Ishikawa (cell line): ENCODE measurements around the gene ELF1.

Source experiments
- CEBPB ChIP-seq: IDR thresholded peaks from 2 replicates; pipeline ENCODE4 v1.6.1; 2012
- CREB1 ChIP-seq: IDR thresholded peaks from 2 replicates; pipeline ENCODE4 v1.6.1; 2012; ENCODE audit warnings: low read depth
- EP300 ChIP-seq: IDR thresholded peaks from 2 replicates; pipeline ENCODE4 v1.6.1; 2012; ENCODE audit warnings: borderline replicate concordance
- FOXM1 ChIP-seq: IDR thresholded peaks from 2 replicates; pipeline ENCODE4 v1.6.1; 2012; ENCODE audit warnings: low read depth, borderline replicate concordance
- MAX ChIP-seq: IDR thresholded peaks from 2 replicates; pipeline ENCODE4 v1.6.1; 2012
- RAD21 ChIP-seq: IDR thresholded peaks from 2 replicates; pipeline ENCODE4 v1.6.1; 2012; ENCODE audit warnings: low read depth
- TAF1 ChIP-seq: IDR thresholded peaks from 2 replicates; pipeline ENCODE4 v1.6.1; 2012; ENCODE audit warnings: low read depth, mild to moderate bottlenecking
- TCF12 ChIP-seq: IDR thresholded peaks from 2 replicates; pipeline ENCODE4 v1.6.1; 2012; ENCODE audit warnings: low read depth
- TEAD4 ChIP-seq: IDR thresholded peaks from 2 replicates; pipeline ENCODE4 v1.6.1; 2012
- YY1 ChIP-seq: IDR thresholded peaks from 2 replicates; pipeline ENCODE4 v1.6.1; 2012; ENCODE audit warnings: low read depth
- ZBTB7A ChIP-seq: IDR thresholded peaks from 2 replicates; pipeline ENCODE4 v1.6.1; 2012; ENCODE audit warnings: low read depth
- TF ChIP-seq, protein P1 (sequence below): IDR thresholded peaks from 2 replicates; pipeline ENCODE4 v1.6.1; 2012; ENCODE audit warnings: low read depth, mild to moderate bottlenecking

DNA sequence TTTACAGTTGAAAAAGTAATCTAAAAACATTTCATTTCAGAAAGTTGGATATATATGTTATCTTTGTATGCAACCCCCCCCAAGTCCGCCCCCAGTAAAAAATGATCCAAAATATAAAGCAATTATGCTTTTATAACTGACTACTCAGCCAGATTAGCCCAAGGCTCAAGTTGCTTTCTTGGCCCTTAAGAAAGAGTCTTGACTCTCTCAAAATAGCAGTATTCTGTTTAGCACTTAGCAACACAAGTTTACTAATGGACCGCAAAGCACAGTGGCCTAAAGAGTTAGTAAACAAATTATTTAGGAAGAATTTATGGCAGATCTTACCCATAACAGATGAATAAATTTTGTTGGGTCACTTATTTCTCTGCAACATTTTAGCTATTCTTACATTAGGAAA is 86.9 kb downstream of the ELF1 start:
- no peak for TF ChIP-seq TAF1
- TF ChIP-seq TEAD4 = no peak
- TF ChIP-seq MAX = no peak
- TF ChIP-seq, protein P1, sequence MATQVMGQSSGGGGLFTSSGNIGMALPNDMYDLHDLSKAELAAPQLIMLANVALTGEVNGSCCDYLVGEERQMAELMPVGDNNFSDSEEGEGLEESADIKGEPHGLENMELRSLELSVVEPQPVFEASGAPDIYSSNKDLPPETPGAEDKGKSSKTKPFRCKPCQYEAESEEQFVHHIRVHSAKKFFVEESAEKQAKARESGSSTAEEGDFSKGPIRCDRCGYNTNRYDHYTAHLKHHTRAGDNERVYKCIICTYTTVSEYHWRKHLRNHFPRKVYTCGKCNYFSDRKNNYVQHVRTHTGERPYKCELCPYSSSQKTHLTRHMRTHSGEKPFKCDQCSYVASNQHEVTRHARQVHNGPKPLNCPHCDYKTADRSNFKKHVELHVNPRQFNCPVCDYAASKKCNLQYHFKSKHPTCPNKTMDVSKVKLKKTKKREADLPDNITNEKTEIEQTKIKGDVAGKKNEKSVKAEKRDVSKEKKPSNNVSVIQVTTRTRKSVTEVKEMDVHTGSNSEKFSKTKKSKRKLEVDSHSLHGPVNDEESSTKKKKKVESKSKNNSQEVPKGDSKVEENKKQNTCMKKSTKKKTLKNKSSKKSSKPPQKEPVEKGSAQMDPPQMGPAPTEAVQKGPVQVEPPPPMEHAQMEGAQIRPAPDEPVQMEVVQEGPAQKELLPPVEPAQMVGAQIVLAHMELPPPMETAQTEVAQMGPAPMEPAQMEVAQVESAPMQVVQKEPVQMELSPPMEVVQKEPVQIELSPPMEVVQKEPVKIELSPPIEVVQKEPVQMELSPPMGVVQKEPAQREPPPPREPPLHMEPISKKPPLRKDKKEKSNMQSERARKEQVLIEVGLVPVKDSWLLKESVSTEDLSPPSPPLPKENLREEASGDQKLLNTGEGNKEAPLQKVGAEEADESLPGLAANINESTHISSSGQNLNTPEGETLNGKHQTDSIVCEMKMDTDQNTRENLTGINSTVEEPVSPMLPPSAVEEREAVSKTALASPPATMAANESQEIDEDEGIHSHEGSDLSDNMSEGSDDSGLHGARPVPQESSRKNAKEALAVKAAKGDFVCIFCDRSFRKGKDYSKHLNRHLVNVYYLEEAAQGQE = no peak
- TF ChIP-seq EP300 = no peak
- TF ChIP-seq CEBPB = no peak
- TF ChIP-seq ZBTB7A = no peak
- TF ChIP-seq TCF12 = no peak
- TF ChIP-seq YY1 = no peak
- no peak for TF ChIP-seq RAD21
- no peak for TF ChIP-seq FOXM1
- TF ChIP-seq CREB1 = no peak
